GM11168 (cell line): Measurements from ENCODE around the gene ANKRD22.

ENCODE experiments used
- in situ Hi-C: fragments of 300-500 bp; cut with MboI; formaldehyde crosslinking; loops from one replicate; pipeline ENCODE4 v1.12.0; 2022; ENCODE audit warnings: low sequenced_read_pairs; ENCODE audit not compliant: unreplicated experiment

Gene ANKRD22

GRCh38 chr10:88879534-88880281, 28.1 kb upstream of the ANKRD22 start, which contains the start of gene STAMBPL1:
Gene STAMBPL1, plus strand, starts transcription at chr10:88880245. Its CDS starts 21,464 bp downstream, at chr10:88901709.
- in situ Hi-C loops: no loop called here

GRCh38 chr10:88877298-88877697, 25.7 kb upstream of the ANKRD22 start:
- in situ Hi-C loops: no loop called here

- in situ Hi-C loops: no loop called here
These were observed 23.4 kb upstream of the ANKRD22 start for GRCh38 chr10:88875081-88875480.

- in situ Hi-C loops: no loop called here
These were observed 22.6 kb upstream of the ANKRD22 start for GRCh38 chr10:88874281-88874680.

- in situ Hi-C loops: no loop called here
These were observed 22.1 kb upstream of the ANKRD22 start for GRCh38 chr10:88873757-88874156.

- in situ Hi-C loops: no loop called here
These were observed 18.4 kb upstream of the ANKRD22 start for GRCh38 chr10:88870089-88870488.

- in situ Hi-C loops: no loop called here
These were observed 14.8 kb upstream of the ANKRD22 start for GRCh38 chr10:88866454-88866853.

GRCh38 chr10:88865281-88865876, 13.7 kb upstream of the ANKRD22 start:
- in situ Hi-C loops: no loop called here

GRCh38 chr10:88861036-88861435, 9.4 kb upstream of the ANKRD22 start:
- in situ Hi-C loops: no loop called here

- in situ Hi-C loops: no loop called here
These were observed 6.8 kb upstream of the ANKRD22 start for GRCh38 chr10:88858491-88858890.

GRCh38 chr10:88857831-88858230, 6.2 kb upstream of the ANKRD22 start:
- in situ Hi-C loops: no loop called here

- in situ Hi-C loops: no loop called here
These were observed 3.0 kb upstream of the ANKRD22 start for GRCh38 chr10:88854684-88855083.

GRCh38 chr10:88853155-88853881, 1.7 kb upstream of the ANKRD22 start:
- in situ Hi-C loops: no loop called here

- in situ Hi-C loops: no loop called here
These were observed 683 bp upstream of the ANKRD22 start for GRCh38 chr10:88852327-88852726.

- in situ Hi-C loops: no loop called here
These were observed 932 bp downstream of the ANKRD22 start for GRCh38 chr10:88850712-88851111.

- in situ Hi-C loops: loop anchor here (25.0 kb wide), 1 partner anchor 363 kb away; the partner anchor contains the start of gene CH25H
These were observed 2.4 kb downstream of the ANKRD22 start for GRCh38 chr10:88849234-88849633.

GRCh38 chr10:88848499-88848898, 3.1 kb downstream of the ANKRD22 start:
- in situ Hi-C loops: loop anchor here (25.0 kb wide), 1 partner anchor 364 kb away; the partner anchor contains the start of gene CH25H

- in situ Hi-C loops: loop anchor here (25.0 kb wide), 1 partner anchor 369 kb away; the partner anchor contains the start of gene CH25H
These were observed 8.5 kb downstream of the ANKRD22 start for GRCh38 chr10:88843171-88843570.

- in situ Hi-C loops: loop anchor here (25.0 kb wide), 1 partner anchor 371 kb away; the partner anchor contains the start of gene CH25H
These were observed 10.1 kb downstream of the ANKRD22 start for GRCh38 chr10:88841316-88842111.

GRCh38 chr10:88840881-88841280, 10.8 kb downstream of the ANKRD22 start:
- in situ Hi-C loops: loop anchor here (25.0 kb wide), 1 partner anchor 371 kb away; the partner anchor contains the start of gene CH25H
